Activated CD4-positive, alpha-beta T cell treated with anti-CD3 and anti-CD28 coated beads, Interleukin-2, amount 50 U/mL, for 48 hours (primary cell): ENCODE results near the gene TMCO2.

ENCODE experiments used
- DNase-seq, 2 experiments: peaks; one replicate each; pipeline ENCODE4 v3.0.0-alpha.2; 2020

The TMCO2 gene

GRCh38 chr1:40258445-40258769, 10.7 kb downstream of the TMCO2 start:
- no peak for DNase-seq

- peak; percentile 12 to 37 for DNase-seq
Measured at GRCh38 chr1:40264354-40264781, 16.6 kb downstream of the TMCO2 start.

GRCh38 chr1:40265298-40265697, 17.6 kb downstream of the TMCO2 start:
- no peak for DNase-seq

DNA sequence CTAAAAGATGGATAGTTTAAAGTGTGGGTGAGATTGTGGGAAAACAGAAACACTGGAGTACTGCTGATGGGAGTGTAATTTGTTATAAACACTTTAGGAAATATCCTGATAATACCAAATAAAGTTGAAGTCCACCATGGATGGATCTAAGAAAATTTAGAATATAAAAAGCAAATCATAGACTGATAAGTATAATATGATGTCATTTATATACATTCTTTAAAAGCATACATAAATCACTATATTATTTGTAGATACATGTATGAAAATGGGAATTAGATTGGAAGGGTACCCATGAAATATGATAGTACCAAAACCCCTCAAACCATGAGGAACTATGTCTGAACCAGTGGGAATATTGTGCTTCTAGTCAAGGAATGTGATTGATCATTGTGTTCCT, 18.2 kb downstream of the TMCO2 start:
- no peak for DNase-seq

GRCh38 chr1:40266786-40267535, 19.2 kb downstream of the TMCO2 start:
- DNase-seq, result no peak

GRCh38 chr1:40267767-40268187, 20.0 kb downstream of the TMCO2 start:
- DNase-seq, result no peak

DNA sequence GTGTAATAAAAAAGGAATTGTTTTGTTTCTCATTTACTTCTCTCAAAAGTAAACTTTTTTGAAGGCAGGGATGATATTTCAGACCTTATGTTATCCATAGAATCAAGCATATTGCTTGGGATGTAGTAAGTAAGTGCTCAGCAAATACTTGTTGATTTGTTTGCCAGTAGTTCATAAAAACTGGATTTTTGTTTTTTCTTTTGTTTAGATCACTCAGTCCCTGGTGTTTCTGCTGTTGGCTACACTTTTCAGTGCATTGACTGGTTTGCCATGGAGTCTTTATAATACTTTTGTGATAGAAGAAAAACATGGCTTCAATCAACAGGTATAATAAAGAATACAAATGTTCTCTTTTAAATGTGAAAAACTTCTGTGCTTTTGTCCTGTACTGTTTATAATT, 20.5 kb downstream of the TMCO2 start:
- DNase-seq, result no peak

DNA sequence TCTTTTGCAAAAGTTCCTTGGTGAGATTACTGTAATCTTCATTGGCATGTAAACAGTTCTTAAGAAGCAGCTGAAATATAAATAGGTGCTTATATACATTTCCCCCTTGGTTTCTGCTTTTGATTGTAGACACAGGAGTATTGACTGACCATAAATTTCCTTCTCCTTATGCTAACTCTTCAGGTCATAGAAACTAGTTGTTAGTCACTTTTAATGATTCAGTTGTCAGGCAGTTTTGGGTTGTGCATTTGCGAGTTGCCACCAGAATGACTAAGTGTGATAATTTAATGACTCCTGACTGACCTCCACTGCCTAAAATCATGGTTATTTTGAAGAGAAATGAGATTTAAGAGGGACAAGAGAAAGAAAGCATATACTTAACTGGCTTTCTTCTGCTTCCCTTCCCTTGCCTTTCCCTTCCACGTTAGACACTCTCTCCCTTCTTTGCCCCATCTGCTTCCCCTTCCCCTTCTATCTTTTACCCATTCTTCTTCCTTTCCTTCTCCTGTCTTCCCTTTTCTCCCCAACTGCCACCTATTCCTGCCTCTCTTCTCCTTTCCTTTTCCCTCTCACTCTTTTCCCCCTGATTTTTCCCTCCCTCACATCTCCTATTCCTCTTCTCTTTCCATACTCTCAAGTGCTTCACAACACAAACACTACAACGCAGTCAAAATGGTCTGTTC, 22.6 kb downstream of the TMCO2 start:
- DNase-seq, result peak in 1 of 2 experiments; percentile 13

DNA sequence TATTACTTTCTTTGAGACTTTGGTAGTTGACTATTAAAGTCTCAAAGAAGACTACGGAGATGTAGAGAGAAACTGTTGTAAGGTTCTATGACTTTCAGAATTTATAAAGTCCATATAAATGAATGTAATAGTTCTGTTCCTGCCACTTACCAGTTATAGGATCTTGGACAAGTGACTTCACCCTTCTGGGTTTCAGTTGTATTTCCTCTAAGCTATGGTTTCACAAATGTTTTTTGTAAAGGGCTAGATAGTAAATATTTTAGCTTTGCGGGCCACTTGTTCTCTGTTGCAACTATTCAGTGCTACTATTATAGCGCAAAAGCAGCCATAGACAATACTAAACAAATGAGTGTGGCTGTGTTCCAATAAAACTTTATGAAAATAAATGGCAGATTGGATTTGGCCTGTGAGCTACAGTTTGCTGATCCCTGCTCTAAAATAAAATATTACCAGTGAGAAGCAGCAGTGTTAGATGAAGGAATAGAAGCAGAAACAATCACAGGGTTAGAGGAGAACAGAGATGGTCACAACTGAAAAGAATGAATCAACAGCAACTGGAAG, 25.0 kb downstream of the TMCO2 start:
- no peak for DNase-seq

GRCh38 chr1:40273547-40274166, 25.9 kb downstream of the TMCO2 start:
- DNase-seq, result no peak

DNA sequence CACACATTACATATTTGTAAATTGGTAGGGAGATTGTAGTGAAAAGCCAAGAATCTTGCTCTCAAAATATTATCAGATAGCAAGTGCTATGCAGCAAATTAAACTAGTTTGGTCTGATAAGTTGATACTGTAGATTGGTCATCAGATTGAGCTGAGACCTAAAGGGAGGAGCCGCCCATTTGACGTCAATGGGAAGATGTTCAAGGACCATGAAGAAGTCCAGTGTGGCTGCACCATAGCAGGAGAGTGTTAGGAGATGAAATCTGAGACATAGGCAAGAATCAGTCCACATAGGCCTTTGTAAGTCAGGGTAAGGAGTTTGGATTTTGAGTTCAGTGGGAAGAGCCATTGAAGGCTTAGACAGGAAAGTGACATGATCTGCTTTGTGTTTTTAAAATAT, 26.6 kb downstream of the TMCO2 start:
- no peak for DNase-seq

GRCh38 chr1:40276122-40276521, 28.4 kb downstream of the TMCO2 start:
- DNase-seq, result no peak

- no peak for DNase-seq
Measured at GRCh38 chr1:40281853-40282252, 34.1 kb downstream of the TMCO2 start.

GRCh38 chr1:40291293-40291692, 43.6 kb downstream of the TMCO2 start:
- no peak for DNase-seq

DNA sequence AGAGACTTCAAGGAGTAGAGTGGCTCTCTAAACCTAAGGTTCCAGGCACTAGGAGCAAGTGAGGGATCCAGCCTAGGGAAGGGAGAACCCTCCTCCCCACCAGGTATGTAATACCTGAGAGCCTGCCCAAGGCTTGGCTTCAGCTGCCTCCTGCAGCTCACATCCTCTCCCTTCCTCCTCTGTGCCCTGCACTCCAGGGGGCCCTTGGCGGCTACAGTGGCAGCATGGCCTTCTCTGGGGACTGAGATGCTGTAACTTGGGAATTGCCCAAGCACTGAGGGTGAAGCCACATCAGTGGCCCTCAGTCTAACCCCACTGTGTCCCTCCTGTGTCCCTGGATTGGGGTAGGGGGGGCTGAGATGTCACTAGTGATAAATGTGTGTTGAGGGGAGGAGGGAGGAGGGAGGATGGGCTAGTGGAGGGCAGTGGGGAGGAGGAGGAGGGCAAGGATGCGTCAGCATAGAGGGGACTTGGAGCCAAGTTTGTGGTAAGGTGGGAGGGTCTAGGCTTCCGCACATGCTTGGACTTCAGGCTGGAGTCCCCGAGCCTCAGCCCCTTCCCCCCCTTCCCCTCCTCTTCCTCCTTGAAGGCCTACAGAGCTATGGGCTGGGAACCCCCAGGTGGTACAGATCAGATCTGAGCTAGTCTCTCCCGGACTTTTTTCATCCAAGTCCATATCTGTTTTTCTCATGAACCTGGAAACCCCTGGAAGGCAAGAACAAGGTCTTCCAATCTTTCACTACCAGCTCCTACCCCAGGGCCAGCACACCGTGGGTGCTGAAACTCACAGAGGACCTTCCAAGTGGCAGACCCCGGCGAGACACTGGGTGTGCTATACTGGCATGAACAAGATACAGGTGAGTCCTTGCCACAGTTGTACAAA, 51.9 kb downstream of the TMCO2 start:
- no peak for DNase-seq

- DNase-seq, result no peak
Measured at GRCh38 chr1:40300249-40300567, 52.5 kb downstream of the TMCO2 start.

- no peak for DNase-seq
Measured at GRCh38 chr1:40300651-40301050, 52.9 kb downstream of the TMCO2 start.

- DNase-seq, result no peak
Measured at GRCh38 chr1:40301066-40301465, 53.3 kb downstream of the TMCO2 start.
